GM19025 (cell line): ENCODE data around the gene FAM174B.
"Not testable (repeated sequence)": the region's sequence is repeated elsewhere in the genome, so short reads cannot be mapped to it uniquely, and the experiment has no call there.

ENCODE experiments used
- ATAC-seq: cut with Tn5 transposase; IDR thresholded peaks from one replicate; pipeline ENCODE4 v1.9.1; 2021; ENCODE audit warnings: mild to moderate bottlenecking, low read depth, moderate library complexity; ENCODE audit not compliant: unreplicated experiment

FAM174B gene

GRCh38 chr15:92621972-92622533 is 33.5 kb downstream of the FAM174B start:
- ATAC-seq = no peak

- no peak for ATAC-seq
Observed at GRCh38 chr15:92620991-92621390, 34.6 kb downstream of the FAM174B start.

GRCh38 chr15:92619145-92620101 is 36.2 kb downstream of the FAM174B start:
- no peak for ATAC-seq

- ATAC-seq = no peak
Observed at GRCh38 chr15:92617549-92618520, 37.7 kb downstream of the FAM174B start.

- ATAC-seq = no peak
Observed at GRCh38 chr15:92616621-92617548, 38.7 kb downstream of the FAM174B start.

GRCh38 chr15:92614791-92615785 is 40.5 kb downstream of the FAM174B start:
- no peak for ATAC-seq

GRCh38 chr15:92614301-92614700 is 41.3 kb downstream of the FAM174B start:
- ATAC-seq = no peak

- ATAC-seq = no peak
Observed at GRCh38 chr15:92613841-92614240, 41.7 kb downstream of the FAM174B start.

- no peak for ATAC-seq
Observed at GRCh38 chr15:92612891-92613290, 42.7 kb downstream of the FAM174B start.

- ATAC-seq = no peak
Observed at GRCh38 chr15:92611995-92612745, 43.4 kb downstream of the FAM174B start.

- no peak for ATAC-seq
Observed at GRCh38 chr15:92611150-92611549, 44.4 kb downstream of the FAM174B start.

- ATAC-seq = no peak
Observed at GRCh38 chr15:92610101-92610520, 45.5 kb downstream of the FAM174B start.

GRCh38 chr15:92608866-92609700 is 46.5 kb downstream of the FAM174B start:
- ATAC-seq = no peak

- ATAC-seq = not testable (repeated sequence)
Observed at GRCh38 chr15:92606836-92607150, 48.8 kb downstream of the FAM174B start.

GRCh38 chr15:92606126-92606835 is 49.3 kb downstream of the FAM174B start:
- ATAC-seq = no peak

GRCh38 chr15:92605225-92605944 is 50.2 kb downstream of the FAM174B start:
- ATAC-seq = no peak
